ENCODE data around the gene NUMB. TPM values are rescaled to one million over a fixed set of nuclear protein-coding genes. Genes with fewer than 3 reads are reported as not detected.
A peak's percentile ranks its signal among the peaks of the same experiment; 100 is the strongest.

The NUMB gene
- total and polyA plus RNA-seq, 2 of the 4 experiments (the other 2 are of a cell fraction) = 45.9 to 114 TPM

- H2BK20ac ChIP-seq (ENCODE audit: low read depth, low read length) = no peak overlapping the region
- peaks cover 16% of the 10 kb centered on the region for H3K9me1 ChIP-seq (ENCODE audit: insufficient read depth, low read length)
- no peaks in the 10 kb centered on the region for H3K27me3 ChIP-seq (ENCODE audit: control insufficient read depth, insufficient read depth, low read length)
- no peak overlapping the region for H4K5ac ChIP-seq (ENCODE audit: low read depth, low read length)
- H3K18ac ChIP-seq (ENCODE audit: low read depth, low read length) = no peak overlapping the region
- dilution Hi-C loops (cut with HindIII; ENCODE audit: low sequenced_read_pairs, unreplicated experiment) (no loop called here), in situ Hi-C loops (cut with MboI; ENCODE audit: low sequenced_read_pairs) (no loop called here), intact Hi-C loops (cut with micrococcal nuclease) (loop anchor here (5.0 kb wide), 2 partner anchors 120 to 145 kb away; partner anchors contain the start of gene ACOT6)
- WGBS, 2 experiments (ENCODE audit: extremely low coverage in 2 of 2, insufficient read length in 1 of 2) = 50% methylated on average over 18 of the region's 24 CpGs; no CpG with 5 or more reads in 1 of the 2 experiments
- H3K27ac ChIP-seq (ENCODE audit: insufficient read depth, low read length) = no peak overlapping the region; the same call in 1 of the 2 replicates
- no peak overlapping the region; the same call in 1 of the 2 replicates for H4K91ac ChIP-seq (ENCODE audit: insufficient read depth, low read depth, low read length)
- no peak for ATAC-seq (ENCODE audit: low read depth)
- peak overlapping the region; percentile 95 for H3K23ac ChIP-seq (ENCODE audit: low read depth, low read length)
- H3K4me2 ChIP-seq (ENCODE audit: low read depth, low read length) = peak overlapping the region; percentile 87
- no peak for DNase-seq
- peak overlapping the region; percentile 57 for H3K9ac ChIP-seq (ENCODE audit: low read depth, low read length)
- POLR2A ChIA-PET (ENCODE audit: unreplicated experiment) = no interaction called here
- H3K56ac ChIP-seq (ENCODE audit: extremely low read depth, insufficient read depth, low read length) = no peak overlapping the region
- H2AK9ac ChIP-seq (replicated peaks; ENCODE audit: low read depth, low read length, poor library complexity) = peak overlapping the region; percentile 91
- peak overlapping the region; percentile 100 for H2AFZ ChIP-seq (replicated peaks; ENCODE audit: low read length, poor library complexity)
- no peak overlapping the region for H2BK120ac ChIP-seq (ENCODE audit: low read depth, low read length)
- H2BK5ac ChIP-seq (ENCODE audit: low read depth, low read length, poor library complexity, severe bottlenecking) = no peak overlapping the region
- H3K4me1 ChIP-seq (ENCODE audit: control insufficient read depth, insufficient read depth, low read length) = peaks cover 11% of the 10 kb centered on the region
- no TSS peak for BruUV-seq (replicated peaks)
- H3K36me3 ChIP-seq (ENCODE audit: control insufficient read depth, insufficient read depth, low read length) = peaks cover 3% of the 10 kb centered on the region; the same call in 1 of the 2 replicates
- peak overlapping the region; percentile 35; the same call in 1 of the 2 replicates for H3K4ac ChIP-seq (ENCODE audit: low read depth, low read length)
- H2BK15ac ChIP-seq (ENCODE audit: low read depth, low read length) = no peak overlapping the region
- H3K79me1 ChIP-seq (ENCODE audit: low read depth in 1 of 2, low read length in 2 of 2) = peaks cover 28 to 42% of the 10 kb centered on the region in 2 experiments
- H3K9me3 ChIP-seq (ENCODE audit: control insufficient read depth, insufficient read depth, low read length) = no peaks in the 10 kb centered on the region
- TF ChIP-seq RAD21 (IDR thresholded peaks at IDR 0.05; ENCODE audit: low read length) (no peak), CTCF (conservative IDR thresholded peaks at IDR 0.05; ENCODE audit: low read depth, low read length) (no peak), FOS (IDR thresholded peaks at IDR 0.05; ENCODE audit: low read depth, low read length) (no peak), MAFK (IDR thresholded peaks at IDR 0.05; ENCODE audit: low read depth, low read length) (no peak), NFE2L2 (IDR thresholded peaks at IDR 0.05; ENCODE audit: low read depth, low read length) (no peak)
- H3K14ac ChIP-seq (replicated peaks; ENCODE audit: low read depth, low read length) = peak overlapping the region; percentile 88; the same call in 1 of the 2 replicates
- H3K4me3 ChIP-seq (ENCODE audit: insufficient read depth, low read depth, low read length) = peak overlapping the region; percentile 82
- CTCF ChIA-PET = no interaction called here
- peaks cover 14% of the 10 kb centered on the region for H4K20me1 ChIP-seq (ENCODE audit: insufficient read depth, low read length)
- peak overlapping the region in 1 of 2 experiments; percentile 61; a peak in 2 of 4 replicates for H4K8ac ChIP-seq (ENCODE audit: low read depth in 2 of 2, low read length in 2 of 2)
- H2AK5ac ChIP-seq (ENCODE audit: low read depth, low read length) = peak overlapping the region; percentile 83; the same call in 1 of the 2 replicates
Observed at GRCh38 chr14:73492043-73492552, 33.8 kb upstream of the NUMB start.

Data from IMR-90 (cell line).